H1 (cell line): ENCODE data around the gene GUF1. TPM values are rescaled to one million over a fixed set of nuclear protein-coding genes. Genes with fewer than 3 reads are reported as not detected.

ENCODE experiments used
- CTCF ChIA-PET: fragments of 300-600 bp; sonication (Branson Sonifier 250); formaldehyde crosslinking; loops from one replicate; lab custom pipeline; 2021; ENCODE audit not compliant: partially characterized antibody; lab: Charles Lee
- POLR2A ChIA-PET: fragments of 300-600 bp; sonication (Branson Sonifier 250); formaldehyde crosslinking; loops from one replicate; lab custom pipeline; 2021; ENCODE audit warnings: inconsistent platforms; ENCODE audit not compliant: partially characterized antibody; lab: Charles Lee
- DNase-seq, 2 experiments: peaks; one replicate each; pipeline versions ENCODE4 v3.0.0 to v3.0.0-alpha.2; 2010 to 2022; ENCODE audit warnings: low spot score in 2 of 2, low read depth in 1 of 2, mixed read lengths in 1 of 2
- FAIRE-seq: peaks from 2 replicates; lab custom pipeline; 2011; peaks lifted over from hg19 to GRCh38; lab: Jason Lieb, UNC
- H2AFZ ChIP-seq: 2 replicates; pipeline ENCODE4 v1.8.1; 2012; ENCODE audit warnings: low read length, inconsistent platforms
- H2AK5ac ChIP-seq: 2 replicates; pipeline ENCODE4 v1.6.1; 2013; ENCODE audit warnings: low read depth, low read length
- H2BK120ac ChIP-seq: replicated peaks from 2 replicates; pipeline ENCODE3; 2013; ENCODE audit warnings: low read depth, low read length, inconsistent platforms
- H2BK12ac ChIP-seq: 2 replicates; pipeline ENCODE4 v1.6.1; 2013; ENCODE audit warnings: low read depth, low read length
- H2BK15ac ChIP-seq: 2 replicates; pipeline ENCODE4 v1.6.1; 2013; ENCODE audit warnings: low read length
- H2BK20ac ChIP-seq: 2 replicates; pipeline ENCODE4 v1.6.1; 2013; ENCODE audit warnings: low read length
- H2BK5ac ChIP-seq: 2 replicates; pipeline ENCODE4 v1.6.1; 2013; ENCODE audit warnings: low read depth, low read length
- H3K14ac ChIP-seq: 2 replicates; pipeline ENCODE4 v1.6.1; 2013; ENCODE audit warnings: inconsistent platforms; ENCODE audit not compliant: insufficient read length
- H3K18ac ChIP-seq: 2 replicates; pipeline ENCODE4 v1.6.1; 2013; ENCODE audit warnings: low read length; ENCODE audit errors: extremely low read depth
- H3K23ac ChIP-seq: 2 replicates; pipeline ENCODE4 v1.6.1; 2013; ENCODE audit warnings: inconsistent platforms; ENCODE audit not compliant: insufficient read length
- H3K23me2 ChIP-seq: 2 replicates; pipeline ENCODE4 v1.6.1; 2013; ENCODE audit warnings: low read depth, low read length
- H3K27ac ChIP-seq: 2 replicates; pipeline ENCODE4 v1.6.1; 2011; ENCODE audit warnings: low read depth, low read length, inconsistent platforms
- H3K27me3 ChIP-seq, 4 experiments: replicated peaks in 1 of 4; 1 replicate in 1 of 4; 2 replicates in 3 of 4; pipeline versions ENCODE4 v1.6.1 to v1.8.1; 2011 to 2013; ENCODE audit warnings: low read length in 3 of 4, mild to moderate bottlenecking in 3 of 4, inconsistent platforms in 2 of 4, mixed read lengths in 2 of 4, moderate library complexity in 1 of 4; ENCODE audit not compliant: control insufficient read depth in 3 of 4, insufficient read depth in 3 of 4; ENCODE audit errors: extremely low read depth in 1 of 4
- H3K36me3 ChIP-seq, 4 experiments: 2 replicates each; pipeline versions ENCODE4 v1.6.1 to v1.8.1; 2011 to 2013; ENCODE audit warnings: mild to moderate bottlenecking in 4 of 4, low read length in 3 of 4, moderate library complexity in 2 of 4, control low read depth in 1 of 4, inconsistent platforms in 1 of 4; ENCODE audit not compliant: insufficient read depth in 4 of 4, control insufficient read depth in 2 of 4
- H3K4ac ChIP-seq: replicated peaks from 2 replicates; pipeline ENCODE3; 2013; ENCODE audit warnings: low read length, low read depth, mixed read lengths, inconsistent platforms; ENCODE audit not compliant: insufficient read length
- H3K4me1 ChIP-seq, 4 experiments: replicated peaks in 1 of 4; 1 replicate in 1 of 4; 2 replicates in 3 of 4; pipeline versions ENCODE4 v1.6.1 to v1.8.1; 2011 to 2013; ENCODE audit warnings: low read length in 3 of 4, inconsistent platforms in 2 of 4, mixed read lengths in 1 of 4; ENCODE audit not compliant: insufficient read depth in 4 of 4, control insufficient read depth in 3 of 4
- H3K4me2 ChIP-seq, 2 experiments: 2 replicates each; pipeline versions ENCODE4 v1.6.1 to v1.8.1; 2011 to 2013; ENCODE audit warnings: low read depth in 2 of 2, low read length in 2 of 2, control low read depth in 1 of 2, inconsistent platforms in 1 of 2, mild to moderate bottlenecking in 1 of 2; ENCODE audit not compliant: insufficient read depth in 1 of 2
- H3K4me3 ChIP-seq, 4 experiments: fragments of 200-600, 300-600 bp in 1 of 4; sonication (generic), shearing (Covaris generic), sonication (Bioruptor Twin) in 1 of 4; 2 replicates each; pipeline versions ENCODE4 v1.5.1 to v1.8.1; 2011 to 2016; ENCODE audit warnings: low read length in 4 of 4, low read depth in 3 of 4, control low read depth in 2 of 4, inconsistent platforms in 2 of 4, mild to moderate bottlenecking in 2 of 4, mixed read lengths in 1 of 4, moderate library complexity in 1 of 4; ENCODE audit not compliant: insufficient read depth in 2 of 4; ENCODE audit errors: extremely low read depth in 1 of 4
- H3K56ac ChIP-seq: replicated peaks from 2 replicates; pipeline ENCODE3; 2013; ENCODE audit warnings: low read depth, mild to moderate bottlenecking, mixed read lengths, low read length, inconsistent platforms; ENCODE audit not compliant: insufficient read length
- H3K79me1 ChIP-seq: 2 replicates; pipeline ENCODE4 v1.6.1; 2013; ENCODE audit warnings: low read depth, low read length, control low read depth
- H3K79me2 ChIP-seq, 2 experiments: 2 replicates each; pipeline versions ENCODE4 v1.6.1 to v1.8.1; 2012 to 2013; ENCODE audit warnings: low read length in 2 of 2, mild to moderate bottlenecking in 2 of 2, inconsistent platforms in 1 of 2; ENCODE audit not compliant: insufficient read depth in 2 of 2, control insufficient read depth in 1 of 2
- H3K9ac ChIP-seq, 4 experiments: replicated peaks in 1 of 4; 1 replicate in 1 of 4; 2 replicates in 3 of 4; pipeline versions ENCODE4 v1.6.1 to v1.8.1; 2011 to 2013; ENCODE audit warnings: low read depth in 3 of 4, low read length in 3 of 4, control low read depth in 2 of 4, mild to moderate bottlenecking in 2 of 4, moderate library complexity in 2 of 4, inconsistent platforms in 1 of 4; ENCODE audit errors: extremely low read depth in 1 of 4
- H3K9me3 ChIP-seq, 2 experiments: 2 replicates each; pipeline versions ENCODE4 v1.6.1 to v1.8.1; 2012 to 2013; ENCODE audit warnings: mild to moderate bottlenecking in 2 of 2, moderate library complexity in 2 of 2, control low read depth in 1 of 2, inconsistent platforms in 1 of 2, low read depth in 1 of 2, low read length in 1 of 2, mixed read lengths in 1 of 2; ENCODE audit not compliant: insufficient read depth in 2 of 2
- H4K20me1 ChIP-seq, 2 experiments: replicated peaks in 1 of 2; 2 replicates each; pipeline versions ENCODE3 to v1.8.1; 2011 to 2013; ENCODE audit warnings: inconsistent platforms in 2 of 2, low read length in 2 of 2, mild to moderate bottlenecking in 1 of 2; ENCODE audit not compliant: insufficient read depth in 2 of 2, control insufficient read depth in 1 of 2
- H4K5ac ChIP-seq: 2 replicates; pipeline ENCODE4 v1.6.1; 2013; ENCODE audit warnings: low read length, low read depth, mixed read lengths, inconsistent platforms; ENCODE audit not compliant: insufficient read length
- H4K8ac ChIP-seq: 2 replicates; pipeline ENCODE4 v1.8.0; 2013; ENCODE audit warnings: mild to moderate bottlenecking, moderate library complexity, low read length, inconsistent platforms; ENCODE audit not compliant: insufficient read depth; ENCODE audit errors: extremely low read depth
- H4K91ac ChIP-seq: replicated peaks from 2 replicates; pipeline ENCODE3; 2013; ENCODE audit warnings: low read length, mixed read lengths, inconsistent platforms; ENCODE audit not compliant: insufficient read length
- ASH2L ChIP-seq: fragments of 200-600, 300-600 bp; sonication (generic); IDR thresholded peaks from one replicate; pipeline ENCODE4 v1.7.1; 2017; ENCODE audit warnings: low read length
- CHD1 ChIP-seq: IDR thresholded peaks from 2 replicates; pipeline ENCODE4 v1.6.1; 2012; ENCODE audit warnings: low read depth, low read length, improper control_type of control experiment
- EP300 ChIP-seq, 2 experiments: IDR thresholded peaks; 1 replicate in 1 of 2; 2 replicates in 1 of 2; pipeline ENCODE4 v1.6.1; 2011 to 2012; ENCODE audit warnings: low read depth in 2 of 2, low read length in 2 of 2, mild to moderate bottlenecking in 2 of 2, borderline replicate concordance in 1 of 2, inconsistent platforms in 1 of 2, moderate library complexity in 1 of 2
- HDAC6 ChIP-seq: IDR thresholded peaks from one replicate; pipeline ENCODE4 v1.7.1; 2012; ENCODE audit warnings: low read depth, mild to moderate bottlenecking, inconsistent platforms, low read length, moderate library complexity
- JUND ChIP-seq: IDR thresholded peaks from 2 replicates; pipeline ENCODE4 v1.6.1; 2011; ENCODE audit warnings: mild to moderate bottlenecking, improper control_type of control experiment, low read length
- POLR2AphosphoS5 ChIP-seq: IDR thresholded peaks from 2 replicates; pipeline ENCODE4 v1.6.1; 2011; ENCODE audit warnings: low read depth, low read length
- POU5F1 ChIP-seq: IDR thresholded peaks from 2 replicates; pipeline ENCODE4 v1.6.1; 2011; ENCODE audit warnings: low read depth, mild to moderate bottlenecking, low read length, moderate library complexity
- TAF1 ChIP-seq: IDR thresholded peaks from 2 replicates; pipeline ENCODE4 v1.6.1; 2011; ENCODE audit warnings: mild to moderate bottlenecking, low read depth, low read length
- TCF12 ChIP-seq: IDR thresholded peaks from 2 replicates; pipeline ENCODE4 v1.6.1; 2011; ENCODE audit warnings: low read depth, mild to moderate bottlenecking, low read length
- WGBS, 2 experiments: shearing (Covaris generic) in 1 of 2; methylation state at CpG; one replicate each; pipeline versions ENCODE4 v1.1.6 to v1.1.7; 2013 to 2015; ENCODE audit warnings: low lambda C conversion rate in 2 of 2, mixed read lengths in 2 of 2, inconsistent platforms in 1 of 2, low coverage in 1 of 2, missing lambda C conversion rate in 1 of 2; ENCODE audit not compliant: insufficient replicate concordance in 2 of 2, insufficient coverage in 1 of 2, insufficient read length in 1 of 2; ENCODE audit errors: extremely low coverage in 1 of 2, missing lambda C conversion rate in 1 of 2; 5-methylcytosine and 5-hydroxymethylcytosine counted together
- polyA plus RNA-seq, 7 experiments: library from polyadenylated mRNA; depleted of rRNA in 3 of 7; stranded (reverse) in 5 of 7; unstranded in 2 of 7; fragments of >200 nt in 5 of 7; fragments of 200-250 nt in 2 of 7; gene quantifications; 1 replicate in 5 of 7; 2 replicates in 1 of 7; 4 replicates in 1 of 7; pipeline versions ENCODE4 v1.2.1 to v1.2.3, GENCODE V29; 2011 to 2013; ENCODE audit warnings: missing spikeins in 2 of 7, mixed read lengths in 2 of 7
- total RNA-seq: library from RNA; stranded (reverse); fragmentation: NEBNext Ultra II Directional; extraction: Animal tissue kit (Norgen Biotek cat#: 25700); gene quantifications from 2 replicates; pipeline ENCODE4 v1.2.1, GENCODE V29; 2021
- TF ChIP-seq, protein P1 (sequence below): IDR thresholded peaks from 2 replicates; pipeline ENCODE4 v1.6.1; 2011; ENCODE audit warnings: low read depth, mild to moderate bottlenecking, low read length; ENCODE audit not compliant: insufficient read depth
- TF ChIP-seq, protein P2 (sequence below): IDR thresholded peaks from 2 replicates; pipeline ENCODE4 v1.6.1; 2011; ENCODE audit warnings: low read length, improper control_type of control experiment

GUF1 gene
- total and polyA plus RNA-seq, 2 of the 8 experiments (the other 6 are each of a cell fraction or from before 2014, with no cell fraction given): 14.8 to 30.6 TPM

DNA sequence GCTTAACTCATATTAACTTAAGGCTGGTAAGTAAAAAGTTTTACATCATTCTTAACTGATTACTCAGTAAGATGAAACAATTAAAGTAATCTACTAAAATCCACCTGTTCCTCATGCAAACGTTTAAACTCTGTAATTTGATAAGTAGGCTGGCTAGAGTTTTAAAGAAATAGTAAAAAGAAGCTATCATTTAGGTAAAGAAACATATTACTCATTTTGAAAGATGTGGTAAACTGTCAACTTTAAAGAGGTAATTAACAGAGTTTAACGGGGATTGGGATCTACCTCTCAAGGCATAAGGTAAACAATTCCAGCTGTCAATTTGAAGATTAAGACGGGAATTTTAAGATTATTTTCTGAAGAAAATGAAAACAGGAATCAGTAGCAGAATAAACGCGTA is 38.4 kb downstream of the GUF1 start:
- Histone ChIP-seq H3K23ac (no peak overlapping the region), H3K36me3 (no peaks in the 10 kb centered on the region), H2BK5ac (no peak overlapping the region), H3K9ac (no peak overlapping the region), H3K18ac (no peak overlapping the region), H3K27ac (no peak overlapping the region), H3K4me2 (no peak overlapping the region), H3K27me3 (no peaks in the 10 kb centered on the region), H2BK20ac (no peak overlapping the region), H3K14ac (no peak overlapping the region), H3K56ac (no peak overlapping the region), H4K5ac (no peak overlapping the region), H2BK120ac (no peak overlapping the region), H2AK5ac (no peak overlapping the region), H2AFZ (no peak overlapping the region), H4K8ac (no peak overlapping the region), H3K9me3 (no peaks in the 10 kb centered on the region), H2BK12ac (no peak overlapping the region), H2BK15ac (no peak overlapping the region), H3K4me1 (no peaks in the 10 kb centered on the region; a peak in 1 of 7 replicates), H4K91ac (no peak overlapping the region), H3K79me1 (no peaks in the 10 kb centered on the region), H3K4ac (no peak overlapping the region), H3K23me2 (no peaks in the 10 kb centered on the region), H3K79me2 (peaks cover 0 to 21% of the 10 kb centered on the region in 2 experiments; a peak in 2 of 4 replicates), H4K20me1 (no peaks in the 10 kb centered on the region), H3K4me3 (no peak overlapping the region)
- ChIA-PET POLR2A (interaction anchor here (1.9 kb wide), 1 partner anchor 10 kb away, joined by 8 read pairs; the partner anchor contains the start of gene GNPDA2), CTCF (no interaction called here)
- FAIRE-seq (no peak), DNase-seq (no peak)
- 72% methylated on average over 5 of the region's 5 CpGs; no CpG with 5 or more reads in 1 of the 2 experiments for WGBS, 2 experiments
- TF ChIP-seq CHD1 (no peak), HDAC6 (no peak), TCF12 (no peak), ASH2L (no peak), TAF1 (no peak), EP300 (IDR thresholded peaks at IDR 0.05; ENCODE audit: borderline replicate concordance in 1 of 2, low read depth in 2 of 2, low read length in 2 of 2) (no peak), JUND (no peak), POLR2AphosphoS5 (no peak), POU5F1 (no peak)
- TF ChIP-seq, protein P1, sequence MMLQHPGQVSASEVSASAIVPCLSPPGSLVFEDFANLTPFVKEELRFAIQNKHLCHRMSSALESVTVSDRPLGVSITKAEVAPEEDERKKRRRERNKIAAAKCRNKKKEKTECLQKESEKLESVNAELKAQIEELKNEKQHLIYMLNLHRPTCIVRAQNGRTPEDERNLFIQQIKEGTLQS: no peak
- TF ChIP-seq, protein P2, sequence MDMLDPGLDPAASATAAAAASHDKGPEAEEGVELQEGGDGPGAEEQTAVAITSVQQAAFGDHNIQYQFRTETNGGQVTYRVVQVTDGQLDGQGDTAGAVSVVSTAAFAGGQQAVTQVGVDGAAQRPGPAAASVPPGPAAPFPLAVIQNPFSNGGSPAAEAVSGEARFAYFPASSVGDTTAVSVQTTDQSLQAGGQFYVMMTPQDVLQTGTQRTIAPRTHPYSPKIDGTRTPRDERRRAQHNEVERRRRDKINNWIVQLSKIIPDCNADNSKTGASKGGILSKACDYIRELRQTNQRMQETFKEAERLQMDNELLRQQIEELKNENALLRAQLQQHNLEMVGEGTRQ: no peak
